Measurements from ENCODE around the gene EPHA7. TPM values are rescaled to one million over a fixed set of nuclear protein-coding genes. Genes with fewer than 3 reads are reported as not detected.
A peak's percentile ranks its signal among the peaks of the same experiment; 100 is the strongest.

Gene EPHA7
- total RNA-seq, 1 donor from 2014 or later: 80.7 TPM

DNA sequence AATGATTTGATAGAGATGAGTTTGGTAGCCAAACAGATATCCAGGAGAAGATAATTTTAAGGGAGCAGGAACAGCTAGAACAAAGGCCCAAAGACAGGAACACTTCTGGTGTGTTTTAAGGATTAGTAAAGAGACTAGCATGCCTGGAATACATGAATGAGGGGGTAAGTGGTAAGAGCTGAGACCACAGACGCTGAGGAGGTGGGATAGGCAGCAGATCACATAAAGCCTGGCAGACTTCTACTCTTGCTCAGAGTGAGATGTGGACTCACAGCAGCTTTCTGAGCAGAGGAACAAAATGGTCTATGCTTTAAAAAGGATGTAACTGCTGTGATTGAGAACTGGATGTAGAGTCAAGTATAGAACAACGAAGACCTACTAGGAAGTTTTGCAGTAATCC, 100.1 kb downstream of the EPHA7 start:
- peak overlapping the region; percentile 6 for H3K4me2 ChIP-seq
- TF ChIP-seq EZH2 (IDR thresholded peaks at IDR 0.05): no peak
- no peak for TF ChIP-seq EZH2phosphoT487 (IDR thresholded peaks at IDR 0.05)
- TF ChIP-seq, protein P1, sequence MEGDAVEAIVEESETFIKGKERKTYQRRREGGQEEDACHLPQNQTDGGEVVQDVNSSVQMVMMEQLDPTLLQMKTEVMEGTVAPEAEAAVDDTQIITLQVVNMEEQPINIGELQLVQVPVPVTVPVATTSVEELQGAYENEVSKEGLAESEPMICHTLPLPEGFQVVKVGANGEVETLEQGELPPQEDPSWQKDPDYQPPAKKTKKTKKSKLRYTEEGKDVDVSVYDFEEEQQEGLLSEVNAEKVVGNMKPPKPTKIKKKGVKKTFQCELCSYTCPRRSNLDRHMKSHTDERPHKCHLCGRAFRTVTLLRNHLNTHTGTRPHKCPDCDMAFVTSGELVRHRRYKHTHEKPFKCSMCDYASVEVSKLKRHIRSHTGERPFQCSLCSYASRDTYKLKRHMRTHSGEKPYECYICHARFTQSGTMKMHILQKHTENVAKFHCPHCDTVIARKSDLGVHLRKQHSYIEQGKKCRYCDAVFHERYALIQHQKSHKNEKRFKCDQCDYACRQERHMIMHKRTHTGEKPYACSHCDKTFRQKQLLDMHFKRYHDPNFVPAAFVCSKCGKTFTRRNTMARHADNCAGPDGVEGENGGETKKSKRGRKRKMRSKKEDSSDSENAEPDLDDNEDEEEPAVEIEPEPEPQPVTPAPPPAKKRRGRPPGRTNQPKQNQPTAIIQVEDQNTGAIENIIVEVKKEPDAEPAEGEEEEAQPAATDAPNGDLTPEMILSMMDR (IDR thresholded peaks at IDR 0.05): no peak
- Mint-ChIP-seq H3K27me3 (ENCODE audit: insufficient read depth, low read depth) (no peaks in the 10 kb centered on the region), H3K36me3 (peaks cover 7% of the 10 kb centered on the region), H3K4me1 (peaks cover 7% of the 10 kb centered on the region), H3K27ac (no peak overlapping the region), H3K9me3 (no peaks in the 10 kb centered on the region), H3K4me3 (no peak overlapping the region)
- H3K9ac ChIP-seq: no peak overlapping the region
- H3K9me3 ChIP-seq (ENCODE audit: low read depth): no peaks in the 10 kb centered on the region
- H3K27me3 ChIP-seq: no peaks in the 10 kb centered on the region
- H3K4me3 ChIP-seq: no peak overlapping the region
- H2AFZ ChIP-seq (replicated peaks): no peak overlapping the region
- no peaks in the 10 kb centered on the region for H3K79me2 ChIP-seq (ENCODE audit: low read depth)
- peaks cover 7% of the 10 kb centered on the region for H3F3A ChIP-seq (ENCODE audit: low read depth)
- peaks cover 10% of the 10 kb centered on the region for H3K4me1 ChIP-seq
- H3K36me3 ChIP-seq: peaks cover 4% of the 10 kb centered on the region
- peak; percentile 20 for DNase-seq (ENCODE audit: low spot score)
- no peak overlapping the region for H3K27ac ChIP-seq
- no peaks in the 10 kb centered on the region for H4K20me1 ChIP-seq (ENCODE audit: low read depth)

DNA sequence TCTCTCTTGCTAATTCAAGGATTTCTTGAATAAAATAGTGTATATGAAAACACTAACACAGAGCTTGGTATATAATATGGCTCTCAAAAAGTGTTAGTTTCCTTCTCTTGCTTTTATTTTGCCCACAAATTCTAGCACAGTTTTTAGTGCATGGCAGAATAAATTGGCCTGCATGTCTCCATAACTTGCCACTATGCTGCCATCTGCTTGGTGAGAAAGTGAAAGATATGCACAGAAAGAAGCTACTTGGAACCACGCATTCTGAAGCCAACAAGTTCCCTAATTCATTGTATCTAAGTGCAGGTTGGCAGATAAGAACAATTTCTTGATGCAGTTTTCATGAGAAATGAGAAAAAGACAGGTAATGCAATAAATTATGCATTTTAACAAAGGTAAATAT, 101.2 kb downstream of the EPHA7 start:
- Histone ChIP-seq H3K36me3 (peaks cover 4% of the 10 kb centered on the region), H3K27me3 (no peaks in the 10 kb centered on the region), H3K4me1 (peaks cover 10% of the 10 kb centered on the region), H3K4me2 (no peak overlapping the region), H3K27ac (no peak overlapping the region), H3K9me3 (ENCODE audit: low read depth) (no peaks in the 10 kb centered on the region), H3F3A (ENCODE audit: low read depth) (peaks cover 7% of the 10 kb centered on the region), H2AFZ (replicated peaks) (no peak overlapping the region), H3K79me2 (ENCODE audit: low read depth) (no peaks in the 10 kb centered on the region), H4K20me1 (ENCODE audit: low read depth) (no peaks in the 10 kb centered on the region), H3K4me3 (no peak overlapping the region), H3K9ac (no peak overlapping the region)
- peaks cover 10% of the 10 kb centered on the region for H3K36me3 Mint-ChIP-seq
- no peaks in the 10 kb centered on the region for H3K27me3 Mint-ChIP-seq (ENCODE audit: insufficient read depth, low read depth)
- no peak for DNase-seq (ENCODE audit: low spot score)
- peaks cover 7% of the 10 kb centered on the region for H3K4me1 Mint-ChIP-seq
- H3K27ac Mint-ChIP-seq: no peak overlapping the region
- TF ChIP-seq EZH2 (IDR thresholded peaks at IDR 0.05): no peak
- no peak for TF ChIP-seq EZH2phosphoT487 (IDR thresholded peaks at IDR 0.05)
- TF ChIP-seq, protein P1 (IDR thresholded peaks at IDR 0.05): no peak
- no peak overlapping the region for H3K4me3 Mint-ChIP-seq
- H3K9me3 Mint-ChIP-seq: no peaks in the 10 kb centered on the region

DNA sequence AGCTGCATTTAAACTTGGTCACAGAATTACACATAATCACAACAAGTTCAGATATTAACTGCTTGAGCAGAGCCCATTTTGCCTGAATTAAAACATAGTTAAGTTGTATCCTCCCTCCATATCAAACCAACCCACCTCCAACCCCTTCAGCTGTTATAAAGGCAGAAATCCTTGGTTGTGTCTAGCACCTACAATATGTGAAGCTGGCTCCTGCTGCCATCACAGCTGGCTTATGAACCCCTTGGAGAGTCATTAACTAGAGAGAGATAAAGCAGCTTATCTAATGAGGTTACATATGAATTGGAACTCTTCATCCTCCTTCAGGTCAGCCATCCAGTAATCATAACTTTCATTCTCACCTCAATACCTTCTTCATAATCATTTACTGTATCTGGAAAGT, 101.8 kb downstream of the EPHA7 start:
- no peak overlapping the region for H3K27ac ChIP-seq
- no peaks in the 10 kb centered on the region for H3K9me3 Mint-ChIP-seq
- no peak for DNase-seq (ENCODE audit: low spot score)
- H3K4me3 Mint-ChIP-seq: no peak overlapping the region
- H3K4me3 ChIP-seq: no peak overlapping the region
- peaks cover 4% of the 10 kb centered on the region for H3K36me3 ChIP-seq
- H3K27ac Mint-ChIP-seq: no peak overlapping the region
- no peak overlapping the region for H3K9ac ChIP-seq
- no peak overlapping the region for H3K4me2 ChIP-seq
- no peaks in the 10 kb centered on the region for H3K79me2 ChIP-seq (ENCODE audit: low read depth)
- no peaks in the 10 kb centered on the region for H3K27me3 ChIP-seq
- H3K36me3 Mint-ChIP-seq: peaks cover 12% of the 10 kb centered on the region
- H3K4me1 ChIP-seq: peaks cover 10% of the 10 kb centered on the region
- H4K20me1 ChIP-seq (ENCODE audit: low read depth): no peaks in the 10 kb centered on the region
- no peak overlapping the region for H2AFZ ChIP-seq (replicated peaks)
- no peaks in the 10 kb centered on the region for H3K27me3 Mint-ChIP-seq (ENCODE audit: insufficient read depth, low read depth)
- no peak for TF ChIP-seq EZH2phosphoT487 (IDR thresholded peaks at IDR 0.05)
- peaks cover 7% of the 10 kb centered on the region for H3K4me1 Mint-ChIP-seq
- no peaks in the 10 kb centered on the region for H3K9me3 ChIP-seq (ENCODE audit: low read depth)
- H3F3A ChIP-seq (ENCODE audit: low read depth): peaks cover 5% of the 10 kb centered on the region

DNA sequence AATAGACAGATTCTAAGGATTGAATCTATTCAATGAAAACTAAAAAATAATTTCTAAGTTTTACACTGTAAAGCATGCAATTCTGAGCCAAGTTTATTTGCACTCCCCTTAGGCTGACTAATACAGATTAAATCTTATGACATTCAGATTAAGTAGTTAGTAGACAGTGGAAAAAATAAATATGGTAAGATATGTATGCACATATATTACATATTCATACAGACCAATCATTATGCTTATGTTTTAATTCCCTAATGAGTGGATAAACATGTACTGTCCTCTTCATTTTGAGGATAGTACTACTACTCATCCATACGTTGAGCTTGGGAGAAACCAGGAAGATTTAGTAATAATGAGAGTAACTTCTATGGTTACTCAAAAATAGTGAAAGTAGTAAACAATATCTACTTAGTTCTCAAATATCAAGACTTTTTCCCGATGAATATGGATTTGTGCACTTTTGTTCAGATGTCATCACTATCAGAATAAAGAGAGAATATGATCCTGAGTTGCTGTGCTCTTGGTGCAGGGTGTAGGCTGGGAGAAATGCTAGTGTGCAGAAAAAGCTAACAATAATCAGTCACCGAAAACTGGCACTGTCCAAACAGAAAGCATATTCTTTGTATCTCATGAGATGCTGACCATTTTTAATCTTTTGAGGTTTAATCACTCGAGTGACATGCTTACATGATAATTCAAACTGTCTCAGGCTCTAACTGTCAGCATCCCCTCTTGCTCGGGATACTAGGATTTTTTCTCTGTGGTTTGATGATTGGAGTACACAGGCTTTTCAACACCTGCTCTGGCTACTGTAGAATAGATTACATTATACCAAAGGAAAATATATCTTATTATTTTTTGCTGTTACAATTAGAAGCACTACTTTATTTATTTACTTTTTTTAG, 111.6 kb downstream of the EPHA7 start:
- Histone ChIP-seq H3K36me3 (peaks cover 3% of the 10 kb centered on the region), H3F3A (ENCODE audit: low read depth) (no peaks in the 10 kb centered on the region), H4K20me1 (ENCODE audit: low read depth) (no peaks in the 10 kb centered on the region), H3K27ac (peak overlapping the region; percentile 1), H3K9me3 (ENCODE audit: low read depth) (no peaks in the 10 kb centered on the region), H3K27me3 (no peaks in the 10 kb centered on the region), H3K9ac (no peak overlapping the region), H2AFZ (replicated peaks) (no peak overlapping the region), H3K79me2 (ENCODE audit: low read depth) (peaks cover 4% of the 10 kb centered on the region), H3K4me2 (no peak overlapping the region), H3K4me1 (peaks cover 6% of the 10 kb centered on the region), H3K4me3 (no peak overlapping the region)
- TF ChIP-seq EZH2phosphoT487 (IDR thresholded peaks at IDR 0.05) (no peak), EZH2 (IDR thresholded peaks at IDR 0.05) (no peak)
- TF ChIP-seq, protein P1 (IDR thresholded peaks at IDR 0.05): no peak
- H3K27me3 Mint-ChIP-seq (ENCODE audit: insufficient read depth, low read depth): no peaks in the 10 kb centered on the region
- peaks cover 2% of the 10 kb centered on the region for H3K4me1 Mint-ChIP-seq
- H3K36me3 Mint-ChIP-seq: peaks cover 22% of the 10 kb centered on the region
- no peak overlapping the region for H3K27ac Mint-ChIP-seq
- H3K4me3 Mint-ChIP-seq: no peak overlapping the region
- DNase-seq (ENCODE audit: low spot score): no peak
- no peaks in the 10 kb centered on the region for H3K9me3 Mint-ChIP-seq

All from neural progenitor cell (in vitro differentiated cells).